Body of pancreas (tissue), 4 donors: ENCODE results near the gene LDB2.

Experiments
- POLR2A ChIP-seq, 3 donors: fragments of 450-650 bp; IDR thresholded peaks; one replicate each; pipeline ENCODE4 v1.6.1; 2016; ENCODE audit warnings: antibody characterized with exemption in 3 of 3, mild to moderate bottlenecking in 2 of 3
- TF ChIP-seq, protein P1 (sequence below), 7 experiments: fragments of 450-650 bp in 4 of 7; fragments of 200-600 bp in 3 of 7; sonication (generic) in 3 of 7; IDR thresholded peaks; one replicate each; pipeline ENCODE4 v1.5.1; 2016 to 2019; ENCODE audit warnings: antibody characterized with exemption in 7 of 7

GRCh38 chr4:16694884-16695276 is 203.6 kb downstream of the LDB2 start:
- TF ChIP-seq, protein P1, sequence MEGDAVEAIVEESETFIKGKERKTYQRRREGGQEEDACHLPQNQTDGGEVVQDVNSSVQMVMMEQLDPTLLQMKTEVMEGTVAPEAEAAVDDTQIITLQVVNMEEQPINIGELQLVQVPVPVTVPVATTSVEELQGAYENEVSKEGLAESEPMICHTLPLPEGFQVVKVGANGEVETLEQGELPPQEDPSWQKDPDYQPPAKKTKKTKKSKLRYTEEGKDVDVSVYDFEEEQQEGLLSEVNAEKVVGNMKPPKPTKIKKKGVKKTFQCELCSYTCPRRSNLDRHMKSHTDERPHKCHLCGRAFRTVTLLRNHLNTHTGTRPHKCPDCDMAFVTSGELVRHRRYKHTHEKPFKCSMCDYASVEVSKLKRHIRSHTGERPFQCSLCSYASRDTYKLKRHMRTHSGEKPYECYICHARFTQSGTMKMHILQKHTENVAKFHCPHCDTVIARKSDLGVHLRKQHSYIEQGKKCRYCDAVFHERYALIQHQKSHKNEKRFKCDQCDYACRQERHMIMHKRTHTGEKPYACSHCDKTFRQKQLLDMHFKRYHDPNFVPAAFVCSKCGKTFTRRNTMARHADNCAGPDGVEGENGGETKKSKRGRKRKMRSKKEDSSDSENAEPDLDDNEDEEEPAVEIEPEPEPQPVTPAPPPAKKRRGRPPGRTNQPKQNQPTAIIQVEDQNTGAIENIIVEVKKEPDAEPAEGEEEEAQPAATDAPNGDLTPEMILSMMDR (IDR thresholded peaks at IDR 0.05) = no peak
- no peak for TF ChIP-seq POLR2A (IDR thresholded peaks at IDR 0.05)
